SU-DHL-6 (cell line): ENCODE results near the gene THSD4.

Experiments
- H2AFZ ChIP-seq: fragments of 200-600 bp; sonication (generic); 2 replicates; pipeline ENCODE4 v1.6.1; 2014; ENCODE audit warnings: low read depth, mild to moderate bottlenecking, moderate library complexity, mixed read lengths, antibody characterized with exemption, low read length; ENCODE audit not compliant: severe bottlenecking
- H3F3A ChIP-seq: fragments of 200-600 bp; shearing (Covaris generic); 2 replicates; pipeline ENCODE4 v1.6.0; 2016; ENCODE audit warnings: antibody characterized with exemption, mild to moderate bottlenecking; ENCODE audit not compliant: insufficient read depth
- H3K27ac ChIP-seq: fragments of 200-600 bp; sonication (generic); 2 replicates; pipeline ENCODE4 v1.5.1; 2016; ENCODE audit warnings: low read depth, mild to moderate bottlenecking, low read length, moderate library complexity, mixed read lengths
- H3K27me3 ChIP-seq: fragments of 200-600 bp; sonication (generic), shearing (Covaris generic); 2 replicates; pipeline ENCODE4 v1.6.0; 2014; ENCODE audit warnings: mild to moderate bottlenecking, low read length
- H3K36me3 ChIP-seq: fragments of 200-600 bp; sonication (generic); 2 replicates; pipeline ENCODE4 v1.6.1; 2014; ENCODE audit warnings: mild to moderate bottlenecking, low read length, mixed read lengths
- H3K4me2 ChIP-seq: fragments of 300-600, 200-600 bp; shearing (Covaris generic), sonication (generic); 2 replicates; pipeline ENCODE4 v1.6.0; 2014; ENCODE audit warnings: low read length, low read depth, mild to moderate bottlenecking; ENCODE audit not compliant: poor library complexity, severe bottlenecking
- H3K4me3 ChIP-seq: fragments of 200-600 bp; sonication (generic); 2 replicates; pipeline ENCODE4 v1.5.1; 2014; ENCODE audit warnings: antibody characterized with exemption, low read length, mild to moderate bottlenecking, mixed read lengths; ENCODE audit not compliant: insufficient read depth, poor library complexity, severe bottlenecking
- H3K79me2 ChIP-seq: fragments of 200-600 bp; sonication (generic); 2 replicates; pipeline ENCODE4 v1.6.1; 2014; ENCODE audit warnings: mild to moderate bottlenecking, low read length, moderate library complexity; ENCODE audit not compliant: insufficient read depth
- H3K9ac ChIP-seq: fragments of 200-600 bp; sonication (generic); 2 replicates; pipeline ENCODE4 v1.7.0; 2014; ENCODE audit warnings: mild to moderate bottlenecking, low read length
- H3K9me2 ChIP-seq: fragments of 200-600 bp; sonication (generic); replicated peaks from 2 replicates; pipeline ENCODE4 v1.6.1; 2014; ENCODE audit warnings: low read length; ENCODE audit not compliant: insufficient read depth
- H3K9me3 ChIP-seq: fragments of 200-600 bp; sonication (generic); 2 replicates; pipeline ENCODE4 v1.6.1; 2014; ENCODE audit warnings: low read length, mixed read lengths; ENCODE audit not compliant: insufficient read depth
- H4K20me1 ChIP-seq: fragments of 200-600 bp; sonication (generic); 2 replicates; pipeline ENCODE4 v1.6.1; 2014; ENCODE audit warnings: low read depth, mild to moderate bottlenecking, antibody characterized with exemption, low read length, moderate library complexity, mixed read lengths
- CTCF ChIP-seq: fragments of 200-600 bp; sonication (generic); IDR thresholded peaks from one replicate; pipeline ENCODE4 v1.5.1; 2017; ENCODE audit warnings: antibody characterized with exemption, mild to moderate bottlenecking, low read length, moderate library complexity; ENCODE audit not compliant: insufficient read depth, poor library complexity, severe bottlenecking
- EZH2phosphoT487 ChIP-seq: fragments of 200-600 bp; sonication (generic), shearing (Covaris generic); conservative IDR thresholded peaks from 2 replicates; pipeline ENCODE4 v1.6.1; 2018; ENCODE audit warnings: mild to moderate bottlenecking, antibody characterized with exemption, low read length, moderate library complexity, mixed read lengths

Gene THSD4

GRCh38 chr15:71349736-71350526 lies 234.7 kb downstream of the THSD4 start:
- H3K4me2 ChIP-seq: no peak overlapping the region
- TF ChIP-seq EZH2phosphoT487 (no peak), CTCF (no peak)
- H3K9me3 ChIP-seq: no peaks in the 10 kb centered on the region
- H2AFZ ChIP-seq: no peak overlapping the region
- H3K36me3 ChIP-seq: no peaks in the 10 kb centered on the region
- no peak overlapping the region for H3K4me3 ChIP-seq
- H3K27ac ChIP-seq: no peak overlapping the region
- no peaks in the 10 kb centered on the region for H3K9me2 ChIP-seq
- no peaks in the 10 kb centered on the region for H3K79me2 ChIP-seq
- no peaks in the 10 kb centered on the region for H4K20me1 ChIP-seq
- H3K9ac ChIP-seq: no peak overlapping the region
- H3F3A ChIP-seq: no peaks in the 10 kb centered on the region
- no peaks in the 10 kb centered on the region for H3K27me3 ChIP-seq

- Histone ChIP-seq H3K4me3 (no peak overlapping the region), H3K79me2 (no peaks in the 10 kb centered on the region), H3K9ac (no peak overlapping the region), H3K27me3 (no peaks in the 10 kb centered on the region), H3K9me3 (no peaks in the 10 kb centered on the region), H2AFZ (no peak overlapping the region), H3K27ac (no peak overlapping the region), H3K4me2 (no peak overlapping the region), H3K36me3 (no peaks in the 10 kb centered on the region), H3K9me2 (no peaks in the 10 kb centered on the region), H4K20me1 (no peaks in the 10 kb centered on the region), H3F3A (no peaks in the 10 kb centered on the region)
- TF ChIP-seq CTCF (no peak), EZH2phosphoT487 (no peak)
Observed at GRCh38 chr15:71350622-71351378, 235.5 kb downstream of the THSD4 start.

- Histone ChIP-seq H2AFZ (no peak overlapping the region), H3K9me3 (no peaks in the 10 kb centered on the region)
Observed at GRCh38 chr15:71352125-71352524, 236.9 kb downstream of the THSD4 start.

More at GRCh38 chr15:71352125-71352524, 236.9 kb downstream of the THSD4 start:
- Histone ChIP-seq H4K20me1 (no peaks in the 10 kb centered on the region), H3K27me3 (no peaks in the 10 kb centered on the region), H3K36me3 (no peaks in the 10 kb centered on the region), H3K4me3 (no peak overlapping the region), H3K4me2 (no peak overlapping the region), H3K79me2 (no peaks in the 10 kb centered on the region), H3K9me2 (no peaks in the 10 kb centered on the region), H3K9ac (no peak overlapping the region), H3F3A (no peaks in the 10 kb centered on the region), H3K27ac (no peak overlapping the region)
- TF ChIP-seq EZH2phosphoT487: no peak
- no peak for TF ChIP-seq CTCF
